Activated CD4-positive, alpha-beta T cell treated with anti-CD3 and anti-CD28 coated beads, Interleukin-2, amount 50 U/mL, for 1 hour (primary cell): ENCODE results near the gene AMOTL2.
A peak's percentile ranks its signal among the peaks of the same experiment; 100 is the strongest.

Experiments
- DNase-seq: peaks from one replicate; pipeline ENCODE4 v3.0.0-alpha.2; 2020

Gene AMOTL2

GRCh38 chr3:134312873-134313846, 61.1 kb downstream of the AMOTL2 start:
- no peak for DNase-seq

DNA sequence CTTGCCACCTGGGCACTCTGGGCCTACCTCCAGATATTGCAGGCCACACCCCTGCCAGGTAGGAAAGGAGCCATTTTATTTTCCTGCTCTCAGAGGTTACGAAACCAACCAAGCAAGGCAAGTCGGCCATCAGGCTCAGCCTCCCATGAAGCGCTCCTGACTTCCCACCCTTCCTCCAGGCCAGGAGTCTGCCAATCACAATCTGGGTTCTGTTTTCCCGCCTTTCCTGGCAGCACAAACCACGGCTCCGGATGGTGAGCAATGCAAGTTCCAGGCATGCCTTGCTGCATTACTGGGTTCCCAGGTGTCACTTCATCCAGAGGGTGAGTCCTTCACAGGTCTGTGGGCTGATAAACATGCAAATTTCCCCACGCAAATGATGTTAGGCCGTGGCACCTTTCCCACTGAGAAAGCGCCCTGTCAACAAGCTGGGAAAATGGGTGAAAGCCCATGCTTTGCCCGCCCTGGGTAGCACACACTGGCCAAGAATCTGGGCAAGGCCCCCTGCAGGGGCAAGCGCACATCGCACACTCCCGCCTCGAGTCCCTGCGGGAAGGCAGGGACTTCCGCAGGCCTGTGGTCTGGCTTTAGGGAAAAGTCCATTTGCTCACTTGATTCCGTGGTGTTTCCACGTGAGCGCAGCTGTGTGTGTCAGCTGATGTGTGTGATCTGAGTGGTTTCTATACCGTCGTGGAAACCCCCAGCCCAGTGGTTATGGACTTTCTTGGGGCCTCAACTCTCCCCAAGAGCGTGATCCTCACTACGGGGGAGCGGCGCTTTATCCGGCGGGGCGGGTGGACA, 62.0 kb downstream of the AMOTL2 start:
- no peak for DNase-seq

- DNase-seq = no peak
These were observed 62.6 kb downstream of the AMOTL2 start for GRCh38 chr3:134311693-134312071.

DNA sequence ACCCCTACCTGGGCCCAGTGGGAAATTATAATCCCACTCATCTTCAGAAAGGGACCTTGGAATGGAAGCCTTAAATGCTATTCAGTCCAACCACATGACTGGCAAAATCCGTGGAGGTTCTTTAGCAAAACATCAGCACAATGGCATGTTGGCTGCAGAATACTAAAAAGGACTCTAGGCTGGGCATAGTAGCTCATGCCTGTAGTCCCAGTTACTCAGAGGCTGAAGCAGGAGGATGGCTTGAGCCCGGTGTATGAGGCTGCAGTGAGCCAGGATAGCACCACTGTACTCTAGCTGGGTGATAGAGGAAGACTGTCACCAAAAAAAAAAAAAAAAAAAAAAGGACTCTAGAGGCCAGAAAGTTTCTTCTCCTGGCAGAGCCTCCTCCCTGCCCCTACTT, 63.0 kb downstream of the AMOTL2 start:
- no peak for DNase-seq

- DNase-seq = no peak
These were observed 64.1 kb downstream of the AMOTL2 start for GRCh38 chr3:134309987-134310700.

DNA sequence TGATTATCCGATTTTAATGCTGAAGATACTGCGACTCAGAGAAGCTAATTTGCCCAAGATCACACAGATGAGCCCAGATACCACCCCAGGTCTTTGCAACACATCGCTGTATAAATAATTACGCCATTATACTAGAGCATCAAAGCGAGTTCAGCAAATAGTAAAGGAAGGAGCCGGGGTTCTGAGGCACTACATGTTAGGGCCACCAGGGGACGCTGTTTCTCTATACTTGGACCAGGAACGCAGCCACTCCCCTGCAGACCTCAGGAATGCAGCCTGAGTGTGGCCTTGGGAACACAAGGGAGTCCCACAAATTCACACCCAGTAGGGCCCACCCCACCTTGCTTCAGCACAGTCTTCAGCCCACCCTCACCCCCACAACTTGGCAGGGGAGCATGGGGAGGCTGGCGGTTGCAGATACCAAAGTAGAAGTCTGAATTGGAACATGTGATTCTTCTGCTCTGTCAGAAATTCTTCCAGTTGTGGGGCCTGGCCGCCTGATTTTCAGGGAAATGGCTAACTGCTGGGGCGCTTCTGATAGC, 65.8 kb downstream of the AMOTL2 start:
- peak; percentile 72 for DNase-seq

GRCh38 chr3:134307425-134307824, 66.8 kb downstream of the AMOTL2 start:
- no peak for DNase-seq

GRCh38 chr3:134306320-134306719, 67.9 kb downstream of the AMOTL2 start:
- no peak for DNase-seq
